Measurements from ENCODE around the gene APOM.

DNA sequence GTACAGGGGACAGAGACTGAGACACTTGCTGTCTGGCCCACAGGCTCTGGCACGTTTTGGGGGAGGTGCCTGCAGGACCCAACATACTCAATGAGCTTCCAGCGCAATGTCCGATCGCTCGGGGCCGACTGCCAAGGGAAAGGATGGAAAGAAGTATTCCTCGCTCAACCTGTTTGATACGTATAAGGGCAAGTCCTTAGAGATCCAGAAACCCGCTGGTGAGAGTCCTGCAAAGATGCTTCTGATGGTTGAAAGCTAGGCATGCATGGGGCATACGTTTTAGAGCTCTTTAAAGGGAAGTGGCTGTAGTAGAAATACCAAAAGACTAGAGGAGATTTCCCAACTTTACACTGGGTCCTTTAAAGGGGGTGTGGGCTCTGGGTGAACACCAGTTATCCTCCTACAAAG lies 33.0 kb upstream of the APOM start:
- no peak for TF ChIP-seq TARDBP (IDR thresholded peaks at IDR 0.05)
- TF ChIP-seq FOXA1 (IDR thresholded peaks at IDR 0.05): no peak
- no peak for TF ChIP-seq FOXM1 (IDR thresholded peaks at IDR 0.05; ENCODE audit: borderline replicate concordance)
